Superior temporal gyrus (tissue), 1 donor: ENCODE results near the gene NPIPA7.
"Not testable (repeated sequence)": the region's sequence is repeated elsewhere in the genome, so short reads cannot be mapped to it uniquely, and the experiment has no call there.

ENCODE experiments used
- DNase-seq: peaks from one replicate; pipeline ENCODE4 v3.0.0-alpha.2; 2016; ENCODE audit errors: extremely low spot score

The NPIPA7 gene

DNA sequence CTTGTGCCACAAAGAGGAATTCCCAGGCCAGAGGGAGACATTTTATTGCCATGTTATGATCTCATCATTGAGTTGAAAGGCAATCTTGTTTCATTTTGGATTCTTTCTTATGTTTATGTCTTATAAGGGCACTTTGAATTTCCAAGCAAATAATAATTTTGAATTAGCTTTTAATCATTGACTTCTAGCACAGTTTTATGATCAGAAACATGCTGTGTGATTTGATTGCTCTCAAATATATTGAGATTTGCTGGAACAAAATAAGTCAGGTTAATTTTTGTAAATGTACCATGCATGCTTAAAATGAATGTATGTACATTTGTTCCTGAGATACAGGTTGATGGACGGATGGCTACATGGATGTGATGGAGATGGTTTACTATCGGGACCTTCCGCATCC is at the start of gene NPIPA7:
Gene NPIPA7, plus strand, starts transcription at position 301 of the 400 bp plus-strand sequence. CDS start 105 bp downstream, outside the sequence.
- not testable (repeated sequence) for DNase-seq

GRCh38 chr16:16331466-16331865 is 47.5 kb upstream of the NPIPA7 start:
- not testable (repeated sequence) for DNase-seq

GRCh38 chr16:16357556-16357955 is 21.4 kb upstream of the NPIPA7 start:
- not testable (repeated sequence) for DNase-seq

GRCh38 chr16:16358539-16359240 is 20.2 kb upstream of the NPIPA7 start:
- not testable (repeated sequence) for DNase-seq

DNA sequence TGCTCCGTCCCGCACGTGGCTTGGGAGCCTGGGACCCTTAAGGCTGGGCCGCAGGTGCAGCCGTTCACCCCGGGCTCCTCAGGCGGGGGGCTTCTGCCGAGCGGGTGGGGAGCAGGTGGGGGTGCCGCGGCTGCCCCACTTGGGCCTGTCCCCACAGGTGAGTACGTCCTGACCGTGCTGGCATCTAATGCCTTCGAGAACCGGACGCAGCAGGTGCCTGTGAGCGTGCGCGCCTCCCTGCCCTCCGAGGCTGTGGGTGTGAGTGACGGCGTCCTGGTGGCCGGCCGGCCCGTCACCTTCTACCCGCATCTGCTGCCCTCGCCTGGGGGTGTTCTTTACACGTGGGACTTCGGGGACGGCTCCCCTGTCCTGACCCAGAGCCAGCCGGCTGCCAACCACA is 15.3 kb upstream of the NPIPA7 start:
- DNase-seq, result not testable (repeated sequence)

DNA sequence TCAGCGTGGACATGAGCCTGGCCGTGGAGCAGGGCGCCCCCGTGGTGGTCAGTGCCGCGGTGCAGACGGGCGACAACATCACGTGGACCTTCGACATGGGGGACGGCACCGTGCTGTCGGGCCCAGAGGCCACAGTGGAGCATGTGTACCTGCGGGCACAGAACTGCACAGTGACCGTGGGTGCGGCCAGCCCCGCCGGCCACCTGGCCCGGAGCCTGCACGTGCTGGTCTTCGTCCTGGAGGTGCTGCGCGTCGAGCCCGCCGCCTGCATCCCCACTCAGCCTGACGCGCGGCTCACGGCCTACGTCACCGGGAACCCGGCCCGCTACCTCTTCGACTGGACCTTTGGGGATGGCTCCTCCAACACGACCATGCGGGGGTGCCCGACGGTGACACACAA is 14.8 kb upstream of the NPIPA7 start:
- DNase-seq, result not testable (repeated sequence)

GRCh38 chr16:16364701-16365100 is 14.2 kb upstream of the NPIPA7 start:
- DNase-seq, result not testable (repeated sequence)

GRCh38 chr16:16365319-16365718 is 13.6 kb upstream of the NPIPA7 start:
- not testable (repeated sequence) for DNase-seq

GRCh38 chr16:16365851-16366250 is 13.1 kb upstream of the NPIPA7 start:
- not testable (repeated sequence) for DNase-seq

GRCh38 chr16:16366552-16367284 is 12.2 kb upstream of the NPIPA7 start:
- not testable (repeated sequence) for DNase-seq

- DNase-seq, result not testable (repeated sequence)
These were observed 11.7 kb upstream of the NPIPA7 start for GRCh38 chr16:16367285-16367628.

DNA sequence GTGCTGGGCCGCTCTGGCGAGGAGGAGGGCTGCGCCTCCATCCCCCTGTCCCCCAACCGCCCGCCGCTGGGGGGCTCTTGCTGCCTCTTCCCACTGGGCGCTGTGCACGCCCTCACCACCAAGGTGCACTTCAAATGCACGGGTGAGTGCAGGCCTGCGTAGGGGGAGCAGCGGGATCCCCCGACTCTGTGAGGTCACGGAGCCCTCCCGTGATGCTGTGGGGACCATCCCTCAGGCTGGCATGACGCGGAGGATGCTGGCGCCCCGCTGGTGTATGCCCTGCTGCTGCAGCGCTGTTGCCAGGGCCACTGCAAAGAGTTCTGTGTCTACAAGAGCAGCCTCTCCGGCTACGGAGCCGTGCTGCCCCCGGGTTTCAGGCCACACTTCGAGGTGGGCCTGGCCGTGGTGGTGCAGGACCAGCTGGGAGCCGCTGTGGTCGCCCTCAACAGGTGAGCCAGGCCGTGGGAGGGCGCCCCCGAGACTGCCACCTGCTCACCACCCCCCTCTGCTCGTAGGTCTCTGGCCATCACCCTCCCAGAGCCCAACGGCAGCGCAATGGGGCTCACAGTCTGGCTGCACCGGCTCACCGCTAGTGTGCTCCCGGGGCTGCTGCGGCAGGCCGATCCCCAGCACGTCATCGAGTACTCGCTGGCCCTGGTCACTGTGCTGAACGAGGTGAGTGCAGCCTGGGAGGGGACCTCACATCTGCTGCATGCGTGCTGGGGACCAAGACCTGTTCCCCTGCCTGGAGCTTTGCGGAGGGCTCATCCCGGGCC is 9.7 kb upstream of the NPIPA7 start:
- not testable (repeated sequence) for DNase-seq

DNA sequence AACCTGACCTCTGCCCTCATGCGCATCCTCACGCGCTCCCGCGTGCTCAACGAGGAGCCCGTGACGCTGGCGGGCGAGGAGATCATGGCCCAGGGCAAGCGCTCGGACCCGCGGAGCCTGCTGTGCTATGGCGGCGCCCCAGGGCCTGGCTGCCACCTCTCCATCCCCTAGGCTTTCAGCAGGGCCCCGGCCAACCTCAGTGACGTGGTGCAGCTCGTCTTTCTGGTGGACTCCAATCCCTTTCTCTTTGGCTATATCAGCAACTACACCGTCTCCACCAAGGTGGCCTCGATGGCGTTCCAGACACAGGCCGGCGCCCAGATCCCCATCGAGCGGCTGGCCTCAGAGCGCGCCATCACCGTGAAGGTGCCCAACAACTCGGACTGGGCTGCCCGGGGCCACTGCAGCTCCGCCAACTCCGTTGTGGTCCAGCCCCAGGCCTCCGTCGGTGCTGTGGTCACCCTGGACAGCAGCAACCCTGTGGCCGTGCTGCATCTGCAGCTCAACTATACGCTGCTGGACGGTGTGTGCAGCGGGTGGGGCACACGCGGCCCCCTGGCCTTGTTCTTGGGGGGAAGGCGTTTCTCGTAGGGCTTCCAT is 7.7 kb upstream of the NPIPA7 start:
- not testable (repeated sequence) for DNase-seq

DNA sequence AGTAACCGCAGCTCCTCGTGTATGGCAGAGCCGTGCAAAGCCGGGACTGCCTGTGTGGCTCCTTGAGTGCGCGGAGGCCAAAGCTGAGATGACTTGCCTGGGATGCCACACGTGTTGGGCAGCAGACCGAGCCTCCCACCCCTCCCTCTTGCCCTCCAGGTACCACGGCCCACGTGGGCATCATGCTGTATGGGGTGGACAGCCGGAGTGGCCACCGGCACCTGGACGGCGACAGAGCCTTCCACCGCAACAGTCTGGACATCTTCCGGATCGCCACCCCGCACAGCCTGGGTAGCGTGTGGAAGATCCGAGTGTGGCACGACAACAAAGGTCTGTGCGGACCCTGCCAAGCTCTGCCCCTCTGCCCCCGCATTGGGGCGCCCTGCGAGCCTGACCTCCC is 4.7 kb upstream of the NPIPA7 start:
- DNase-seq, result not testable (repeated sequence)

DNA sequence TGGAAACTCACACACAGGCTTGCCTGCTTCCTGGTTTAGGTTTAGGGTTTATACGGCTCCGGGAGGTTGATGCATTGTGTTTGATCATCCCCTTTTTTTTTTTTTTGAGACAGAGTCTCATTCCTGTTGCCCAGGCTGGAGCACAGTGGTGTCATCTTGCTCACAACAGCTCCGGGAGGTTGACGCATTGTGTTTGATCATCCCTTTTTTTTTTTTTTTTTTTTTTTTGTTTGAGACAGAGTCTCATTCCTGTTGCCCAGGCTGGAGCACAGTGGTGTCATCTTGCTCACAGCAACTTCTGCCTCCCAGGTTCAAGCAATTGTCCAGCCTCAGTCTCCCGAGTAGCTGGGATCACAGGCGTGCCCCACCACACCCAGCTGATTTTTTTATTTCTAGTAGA is 20.7 kb downstream of the NPIPA7 start:
- not testable (repeated sequence) for DNase-seq

- DNase-seq, result not testable (repeated sequence)
These were observed 23.4 kb downstream of the NPIPA7 start for GRCh38 chr16:16402333-16402732.

DNA sequence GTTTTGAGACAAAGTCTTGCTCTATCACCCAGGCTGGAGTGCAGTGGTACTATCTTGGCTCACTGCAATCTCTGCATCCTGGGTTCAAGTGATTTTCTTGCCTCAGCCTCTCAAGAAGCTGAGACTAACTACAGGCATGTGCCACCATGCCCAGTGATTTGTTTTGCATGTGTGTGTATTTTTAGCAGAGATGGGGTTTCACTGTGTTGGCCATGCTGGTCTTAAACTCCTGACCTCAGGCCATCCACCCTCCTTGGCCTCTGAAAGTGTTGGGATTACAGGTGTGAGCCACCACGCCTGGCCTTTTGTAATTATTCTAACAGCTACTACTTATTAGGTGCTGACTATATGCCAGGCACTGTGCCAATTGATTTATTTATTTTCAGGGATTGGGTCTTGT is 25.3 kb downstream of the NPIPA7 start:
- DNase-seq, result not testable (repeated sequence)

GRCh38 chr16:16405421-16405820 is 26.5 kb downstream of the NPIPA7 start:
- DNase-seq, result not testable (repeated sequence)

- not testable (repeated sequence) for DNase-seq
These were observed 29.5 kb downstream of the NPIPA7 start for GRCh38 chr16:16408430-16408829.

GRCh38 chr16:16413773-16414172 is 34.8 kb downstream of the NPIPA7 start:
- DNase-seq, result not testable (repeated sequence)

GRCh38 chr16:16417071-16417470 is 38.1 kb downstream of the NPIPA7 start:
- not testable (repeated sequence) for DNase-seq
